ES-I3 (cell line): ENCODE results near the gene SLC16A1.

Experiments used
- H3K36me3 ChIP-seq: 2 replicates; pipeline ENCODE4 v1.6.1; 2013; ENCODE audit warnings: mild to moderate bottlenecking, low read length, control low read depth, moderate library complexity; ENCODE audit not compliant: insufficient read depth
- H3K4me1 ChIP-seq: 2 replicates; pipeline ENCODE4 v1.6.1; 2013; ENCODE audit warnings: mild to moderate bottlenecking, control low read depth, low read length; ENCODE audit not compliant: insufficient read depth
- H3K9ac ChIP-seq: 2 replicates; pipeline ENCODE4 v1.6.1; 2013; ENCODE audit warnings: low read depth, mild to moderate bottlenecking, low read length, moderate library complexity
- H3K9me3 ChIP-seq: 2 replicates; pipeline ENCODE4 v1.6.1; 2013; ENCODE audit warnings: mild to moderate bottlenecking, low read length, moderate library complexity; ENCODE audit not compliant: control insufficient read depth, insufficient read depth

Gene SLC16A1

DNA sequence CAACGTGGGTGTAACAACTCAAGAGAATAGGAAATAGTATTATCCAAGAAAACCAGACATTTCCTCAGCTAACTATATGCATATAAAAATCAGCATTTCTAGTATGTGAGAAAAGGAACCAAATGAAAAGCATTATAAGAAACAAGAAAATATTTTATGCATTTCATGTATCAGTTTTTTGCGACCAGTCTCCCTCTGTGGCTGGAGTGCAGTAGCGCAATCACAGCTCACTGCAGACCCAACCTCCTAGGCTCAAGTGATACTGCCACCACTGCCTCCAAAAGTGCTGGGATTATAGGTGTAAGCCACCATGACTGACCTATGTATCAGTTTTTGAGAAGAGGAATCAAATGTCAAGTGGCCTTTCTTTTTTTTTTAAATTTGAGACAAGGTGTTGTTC is 31.0 kb downstream of the SLC16A1 start:
- Histone ChIP-seq H3K4me1 (no peaks in the 10 kb centered on the region), H3K9ac (no peak overlapping the region), H3K9me3 (no peaks in the 10 kb centered on the region), H3K36me3 (peaks cover 28% of the 10 kb centered on the region)

DNA sequence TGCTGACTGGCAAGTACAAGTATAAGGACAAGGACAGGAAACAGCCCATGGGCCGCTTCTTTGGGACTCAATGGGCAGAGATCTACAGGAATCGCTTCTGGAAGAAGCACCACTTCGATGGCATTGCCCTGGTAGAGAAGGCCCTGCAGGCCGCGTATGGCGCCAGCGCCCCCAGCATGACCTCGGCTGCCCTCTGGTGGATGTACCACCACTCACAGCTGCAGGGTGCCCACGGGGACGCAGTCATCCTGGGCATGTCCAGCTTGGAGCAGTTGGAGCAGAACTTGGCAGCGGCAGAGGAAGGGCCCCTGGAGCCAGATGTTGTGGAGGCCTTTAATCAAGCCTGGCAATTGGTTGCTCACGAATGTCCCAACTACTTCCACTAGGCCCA is 32.0 kb downstream of the SLC16A1 start:
- peaks cover 26% of the 10 kb centered on the region for H3K36me3 ChIP-seq

DNA sequence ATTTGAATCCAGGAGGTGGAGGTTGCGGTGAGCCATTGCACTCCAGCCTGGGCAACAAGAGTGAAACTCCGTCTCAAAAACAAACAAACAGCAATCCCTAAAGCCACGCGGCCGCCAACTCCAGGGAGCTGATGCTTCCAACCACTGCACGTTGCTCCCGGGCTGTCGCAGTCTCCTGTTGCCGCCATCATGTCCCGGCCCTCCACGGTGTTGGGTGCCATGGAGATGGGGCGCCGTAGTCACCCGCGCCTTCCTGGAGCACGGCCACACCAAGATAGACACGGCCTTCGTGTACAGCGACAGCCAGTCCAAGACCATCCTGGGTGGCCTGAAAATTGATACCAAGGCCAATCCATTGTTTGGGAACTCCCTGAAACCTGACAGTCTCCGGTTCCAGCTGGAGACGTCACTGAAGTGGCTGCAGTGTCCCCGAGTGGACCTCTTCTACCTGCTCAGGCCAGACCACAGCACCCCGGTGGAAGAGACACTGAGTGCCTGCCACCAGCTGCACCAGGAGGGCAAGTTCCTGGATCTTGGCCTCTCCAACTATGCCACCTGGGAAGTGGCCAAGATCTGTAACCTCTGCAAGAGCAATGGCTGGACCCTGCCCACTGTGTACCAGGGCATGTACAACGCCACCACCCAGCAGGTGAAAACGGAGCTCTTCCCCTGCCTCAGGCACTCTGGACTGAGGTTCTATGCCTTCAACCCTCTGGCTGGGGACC is 32.6 kb downstream of the SLC16A1 start:
- Histone ChIP-seq H3K9me3 (no peaks in the 10 kb centered on the region), H3K4me1 (no peaks in the 10 kb centered on the region), H3K9ac (no peak overlapping the region), H3K36me3 (peaks cover 27% of the 10 kb centered on the region)

More for the DNA sequence above, 32.0 kb downstream of the SLC16A1 start:
- Histone ChIP-seq H3K9ac (no peak overlapping the region), H3K9me3 (no peaks in the 10 kb centered on the region), H3K4me1 (no peaks in the 10 kb centered on the region)

DNA sequence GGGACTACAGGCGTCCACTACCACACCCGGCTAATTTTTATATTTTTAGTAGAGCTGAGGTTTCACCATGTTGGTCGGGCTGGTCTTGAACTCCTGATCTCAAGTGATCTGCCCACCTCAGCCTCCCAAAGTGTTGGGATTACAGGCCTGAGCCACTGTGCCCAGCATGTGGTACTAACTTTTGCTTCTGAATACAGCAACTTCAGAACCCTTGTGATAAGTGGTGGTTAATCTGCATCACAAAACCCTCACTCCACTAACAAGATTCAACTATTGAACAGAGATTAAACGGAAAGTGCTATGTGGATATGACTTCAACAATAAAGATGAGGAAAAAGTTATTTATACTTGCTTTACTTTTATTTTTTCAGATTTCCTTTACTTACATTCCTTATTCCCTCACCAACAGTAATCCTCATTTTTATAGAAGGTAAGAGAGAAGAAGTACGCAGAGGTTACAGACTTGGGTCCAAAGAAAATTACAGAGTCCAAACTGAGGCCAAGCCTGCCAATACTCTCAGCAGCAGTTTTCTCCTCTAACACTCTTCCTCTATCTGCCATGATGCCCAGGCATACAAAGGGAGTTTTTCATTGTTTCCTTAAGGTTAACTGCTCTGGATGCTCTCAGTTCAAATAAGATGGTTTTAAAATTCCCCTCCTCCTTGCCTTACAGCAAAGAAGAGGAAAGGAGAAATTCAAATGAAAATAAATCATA is 44.3 kb downstream of the SLC16A1 start:
- H3K36me3 ChIP-seq, result peaks cover 15% of the 10 kb centered on the region
- H3K9ac ChIP-seq, result no peak overlapping the region

DNA sequence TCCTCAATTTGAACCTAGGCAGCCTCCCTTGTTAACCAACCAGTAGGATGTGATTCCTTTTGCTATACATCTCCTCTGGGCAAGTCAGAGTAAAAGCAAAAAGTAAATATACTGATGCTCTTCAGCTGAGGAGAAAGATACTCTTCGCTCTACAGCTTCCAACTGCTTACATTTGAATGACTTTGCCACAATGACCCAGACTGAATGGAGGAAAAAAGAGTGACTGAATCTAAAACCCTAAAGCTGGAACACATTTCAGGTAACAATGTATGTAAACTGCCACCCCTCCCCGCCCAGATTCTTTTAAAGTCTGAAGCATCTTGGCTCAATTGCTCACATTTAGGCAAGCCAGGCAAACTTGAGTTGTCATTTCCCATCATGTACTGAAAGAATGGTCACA is 46.1 kb downstream of the SLC16A1 start:
- peaks cover 60% of the 10 kb centered on the region for H3K4me1 ChIP-seq
- no peaks in the 10 kb centered on the region for H3K9me3 ChIP-seq
- peaks cover 10% of the 10 kb centered on the region for H3K36me3 ChIP-seq
- 0 out of 2 replicates have a peak overlapping the region, but pooled peaks have one; percentile 15 for H3K9ac ChIP-seq

More for the DNA sequence above, 44.3 kb downstream of the SLC16A1 start:
- H3K9me3 ChIP-seq, result no peaks in the 10 kb centered on the region
- peaks cover 47% of the 10 kb centered on the region for H3K4me1 ChIP-seq

DNA sequence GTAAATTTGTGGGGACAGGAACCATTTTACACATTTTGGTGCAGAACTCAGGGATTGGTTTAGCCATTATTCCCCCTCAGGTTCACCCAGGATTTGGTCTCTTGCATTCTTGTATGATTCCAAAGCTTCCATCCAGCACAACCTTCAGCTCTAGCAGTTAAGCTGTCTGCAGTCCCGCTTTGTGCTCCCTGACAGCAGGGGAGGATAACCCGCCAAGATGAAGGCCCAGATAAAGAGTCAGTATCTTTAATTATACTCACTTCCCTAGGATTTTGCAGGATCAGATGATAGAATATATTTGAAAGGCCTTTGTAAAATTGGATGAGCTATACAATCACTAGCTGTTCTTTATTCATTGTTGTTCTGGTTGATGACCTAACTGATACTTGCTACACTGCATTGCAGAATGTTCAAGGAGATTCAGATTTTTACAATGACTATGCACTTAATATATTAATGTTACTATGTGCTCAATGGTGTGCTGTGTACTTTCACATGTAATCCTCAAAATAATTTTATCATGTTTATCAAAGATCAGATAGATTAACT is 49.8 kb downstream of the SLC16A1 start:
- 0 out of 2 replicates have a peak, but pooled peaks cover 2% of the 10 kb centered on the region for H3K36me3 ChIP-seq
- H3K9me3 ChIP-seq, result no peaks in the 10 kb centered on the region
- peaks cover 46% of the 10 kb centered on the region for H3K4me1 ChIP-seq
- H3K9ac ChIP-seq, result no peak overlapping the region

DNA sequence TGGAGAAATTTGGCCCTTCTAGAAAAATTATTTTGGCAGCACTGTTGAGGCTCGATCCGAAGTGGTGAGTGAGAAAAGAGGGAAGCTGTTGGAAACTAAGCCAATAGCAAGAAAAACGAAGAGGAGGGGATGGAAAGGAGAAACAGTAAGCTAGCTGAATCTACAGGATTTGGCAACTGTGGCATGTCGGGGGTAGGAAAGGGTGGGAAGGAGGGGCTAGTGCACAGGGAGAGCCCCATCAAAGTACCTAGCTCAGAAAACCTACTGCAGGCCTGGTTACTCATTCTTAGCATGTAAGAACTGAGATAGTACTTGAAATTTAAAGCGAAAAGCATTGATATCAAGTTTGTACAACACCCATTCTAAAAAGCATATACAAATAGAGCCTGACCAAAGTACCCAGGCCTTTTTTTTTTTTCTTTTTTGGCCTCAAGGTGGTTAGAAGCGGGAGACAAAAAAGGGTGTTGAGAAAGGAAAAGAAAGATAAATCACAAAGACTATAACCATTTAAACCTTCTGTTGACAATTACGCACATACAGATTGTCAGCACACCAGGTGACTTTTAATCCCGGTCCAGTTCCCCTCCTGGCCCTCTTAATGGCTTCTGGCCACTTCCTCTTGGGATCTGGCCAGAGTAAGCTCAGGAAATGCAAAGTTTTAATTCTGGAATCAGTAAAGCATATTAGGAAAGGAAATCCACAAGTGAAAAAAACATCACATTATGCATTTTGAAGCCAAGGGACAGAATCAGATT is 50.4 kb downstream of the SLC16A1 start:
- Histone ChIP-seq H3K36me3 (0 out of 2 replicates have a peak, but pooled peaks cover 2% of the 10 kb centered on the region), H3K4me1 (peaks cover 40% of the 10 kb centered on the region), H3K9me3 (no peaks in the 10 kb centered on the region), H3K9ac (no peak overlapping the region; the same call in 1 of the 2 replicates)

DNA sequence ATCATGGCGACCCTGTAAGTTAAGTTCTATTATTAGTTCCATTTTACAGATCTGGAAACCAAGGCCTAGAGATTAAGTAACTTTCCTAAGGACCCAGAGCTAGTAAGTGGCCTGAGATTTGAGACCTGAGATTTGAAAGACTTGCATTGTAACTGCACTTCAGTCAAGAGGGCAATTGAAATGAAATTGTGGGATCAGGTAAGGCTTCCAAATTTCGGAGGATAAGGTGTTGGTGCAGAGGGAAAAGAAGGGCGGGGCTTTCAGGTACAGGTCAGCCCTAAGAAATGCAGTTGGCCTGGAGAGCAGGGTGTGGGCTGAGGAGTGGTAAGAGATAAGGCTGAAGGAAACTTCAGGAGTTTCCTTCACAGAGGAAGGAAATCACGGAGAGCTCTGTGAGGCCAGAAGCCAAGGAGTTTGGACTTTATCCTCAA is 51.1 kb downstream of the SLC16A1 start:
- 0 out of 2 replicates have a peak, but pooled peaks cover 2% of the 10 kb centered on the region for H3K36me3 ChIP-seq
- peaks cover 33% of the 10 kb centered on the region for H3K4me1 ChIP-seq
- no peak overlapping the region; the same call in 1 of the 2 replicates for H3K9ac ChIP-seq
- H3K9me3 ChIP-seq, result no peaks in the 10 kb centered on the region

DNA sequence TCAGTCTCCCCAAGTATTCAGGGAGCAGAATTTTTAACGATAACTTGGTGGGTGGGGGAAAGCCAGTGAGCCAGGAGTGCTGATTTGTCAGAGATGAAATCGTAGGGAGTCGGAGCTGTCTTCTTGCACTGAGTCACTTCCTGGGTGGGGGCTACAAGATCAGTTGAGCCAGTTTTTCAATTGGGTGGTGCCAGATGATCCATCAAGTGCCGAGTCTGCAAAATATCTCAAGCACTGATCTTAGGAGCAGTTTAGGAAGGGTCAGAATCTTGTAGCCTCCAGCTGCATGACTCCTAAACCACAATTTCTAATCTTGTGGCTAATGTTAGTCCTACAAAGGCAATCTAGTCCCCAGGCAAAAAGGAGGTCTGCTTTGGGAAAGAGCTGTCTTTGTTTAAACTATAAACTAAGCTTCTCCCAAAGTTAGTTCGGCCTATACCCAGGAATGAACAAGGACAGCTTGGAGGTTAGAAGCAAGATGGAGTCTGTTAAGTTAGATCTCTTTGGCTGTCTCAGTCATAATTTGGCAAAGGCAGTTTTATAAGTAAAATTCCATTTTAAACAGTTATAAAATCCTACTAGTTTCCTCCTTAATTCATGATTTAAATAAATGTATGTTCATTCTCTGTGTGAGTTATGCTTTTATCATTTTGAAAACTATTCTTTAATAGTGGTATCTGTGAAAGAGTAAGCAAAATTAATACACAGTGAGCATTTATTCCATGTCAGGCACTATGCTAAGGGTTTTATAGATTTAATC is 51.7 kb downstream of the SLC16A1 start:
- no peak overlapping the region for H3K9ac ChIP-seq

DNA sequence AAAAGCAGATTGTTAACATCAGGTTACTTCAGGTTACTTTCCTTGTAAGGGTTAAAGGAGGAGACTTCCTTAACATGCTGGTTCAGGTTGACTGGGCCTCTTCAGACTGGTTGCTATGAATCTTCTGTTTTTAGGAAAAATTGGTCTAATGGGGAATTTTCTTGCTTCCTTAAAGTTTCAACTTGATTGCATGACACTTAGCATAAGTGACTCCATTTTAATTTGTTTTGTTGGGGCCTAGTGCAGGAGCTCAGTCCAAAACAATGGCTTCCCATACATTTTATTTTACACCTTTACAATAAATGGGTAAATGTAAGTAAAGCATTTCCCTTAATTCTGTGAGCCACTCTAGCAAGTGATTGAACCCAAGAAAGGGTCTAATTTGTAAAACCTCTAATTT is 53.8 kb downstream of the SLC16A1 start:
- H3K9me3 ChIP-seq, result peaks cover 4% of the 10 kb centered on the region; the same call in 1 of the 2 replicates
- H3K4me1 ChIP-seq, result peaks cover 27% of the 10 kb centered on the region
- H3K9ac ChIP-seq, result no peak overlapping the region
- 0 out of 2 replicates have a peak, but pooled peaks cover 2% of the 10 kb centered on the region for H3K36me3 ChIP-seq

More for the DNA sequence above, 51.7 kb downstream of the SLC16A1 start:
- 0 out of 2 replicates have a peak, but pooled peaks cover 2% of the 10 kb centered on the region for H3K36me3 ChIP-seq
- H3K4me1 ChIP-seq, result peaks cover 27% of the 10 kb centered on the region
- H3K9me3 ChIP-seq, result peaks cover 4% of the 10 kb centered on the region; the same call in 1 of the 2 replicates

DNA sequence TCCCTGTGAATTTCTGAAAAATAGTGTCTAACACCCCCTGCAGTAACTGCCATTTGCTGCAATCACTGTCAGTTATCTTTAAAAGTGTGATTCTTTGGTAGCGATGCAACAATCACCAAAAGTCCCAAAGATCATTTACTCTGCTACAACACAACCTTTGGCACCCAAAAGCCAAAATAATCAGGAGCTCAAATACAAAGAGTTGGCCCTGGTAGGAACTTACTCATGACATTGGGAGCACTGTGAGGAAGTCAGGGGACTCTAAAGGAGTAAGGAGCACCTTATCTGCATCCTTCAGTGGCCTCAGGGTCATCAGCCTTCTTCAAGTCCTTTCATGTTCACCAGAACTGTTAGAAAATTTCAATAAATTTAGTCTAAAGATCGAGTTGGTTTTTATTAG is 54.6 kb downstream of the SLC16A1 start:
- H3K36me3 ChIP-seq, result 0 out of 2 replicates have a peak, but pooled peaks cover 2% of the 10 kb centered on the region
- no peak overlapping the region for H3K9ac ChIP-seq
- H3K9me3 ChIP-seq, result peaks cover 4% of the 10 kb centered on the region; the same call in 1 of the 2 replicates
- peaks cover 22% of the 10 kb centered on the region for H3K4me1 ChIP-seq

DNA sequence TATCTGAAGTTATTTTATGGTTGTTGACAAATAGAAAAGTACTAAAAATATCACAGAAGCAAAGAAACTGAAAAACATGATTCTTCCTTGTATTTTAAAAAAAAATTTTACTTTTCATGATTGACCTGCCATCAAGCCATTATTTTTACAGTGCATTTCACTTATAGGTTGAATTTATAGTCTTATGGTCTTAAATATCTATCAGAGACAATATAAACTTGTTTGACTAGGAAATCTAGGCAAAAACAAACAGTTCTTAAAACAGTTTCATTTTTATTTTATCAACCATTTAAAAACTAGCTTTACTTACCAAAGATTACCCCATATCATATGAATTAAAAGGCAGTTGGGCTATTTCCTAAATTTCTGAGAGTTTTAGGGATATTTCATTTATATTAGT is 59.2 kb downstream of the SLC16A1 start:
- no peak overlapping the region for H3K9ac ChIP-seq
- H3K9me3 ChIP-seq, result peaks cover 9% of the 10 kb centered on the region; the same call in 1 of the 2 replicates
- no peaks in the 10 kb centered on the region for H3K4me1 ChIP-seq
- no peaks in the 10 kb centered on the region for H3K36me3 ChIP-seq

DNA sequence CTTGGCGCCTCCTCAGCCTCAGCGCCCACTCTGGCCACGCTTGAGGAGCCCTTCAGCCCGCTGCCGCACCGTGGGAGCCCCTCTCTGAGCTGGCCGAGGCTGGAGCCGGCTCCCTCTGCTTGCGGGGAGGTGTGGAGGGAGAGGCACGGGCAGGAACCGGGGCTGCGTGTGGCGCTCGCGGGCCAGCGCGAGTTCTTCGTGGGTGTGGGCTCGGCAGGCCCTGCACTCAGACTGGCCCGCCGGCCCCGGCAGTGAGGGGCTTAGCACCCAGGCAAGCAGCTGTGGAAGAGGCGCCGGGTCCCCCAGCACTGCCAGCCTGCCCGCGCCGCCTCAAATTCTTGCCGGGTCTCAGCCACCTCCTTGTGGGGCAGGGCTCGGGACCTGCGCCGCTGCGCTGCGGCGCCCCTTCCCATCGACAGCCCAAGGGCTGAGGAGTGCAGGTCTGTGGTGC is 61.4 kb downstream of the SLC16A1 start:
- no peaks in the 10 kb centered on the region for H3K36me3 ChIP-seq
- no peak overlapping the region for H3K9ac ChIP-seq

More for the DNA sequence above, 61.4 kb downstream of the SLC16A1 start:
- Histone ChIP-seq H3K9me3 (peaks cover 8% of the 10 kb centered on the region; the same call in 1 of the 2 replicates), H3K4me1 (no peaks in the 10 kb centered on the region)
